Brain microvascular endothelial cell (primary cell): Measurements from ENCODE around the gene ITGA2.

ENCODE experiments used
- DNase-seq: peaks from one replicate; pipeline ENCODE4 v3.0.0-alpha.2; 2020
- H3K27ac ChIP-seq: fragments of 250-450 bp; sonication (Bioruptor Pico); 2 replicates; pipeline ENCODE4 v1.5.1; 2020; ENCODE audit warnings: mild to moderate bottlenecking, moderate library complexity
- H3K27me3 ChIP-seq: fragments of 250-450 bp; sonication (Bioruptor Pico); replicated peaks from 2 replicates; pipeline ENCODE4 v1.5.1; 2020; ENCODE audit warnings: mild to moderate bottlenecking
- H3K36me3 ChIP-seq: fragments of 250-450 bp; sonication (Bioruptor Pico); replicated peaks from 2 replicates; pipeline ENCODE4 v1.5.1; 2020; ENCODE audit warnings: mild to moderate bottlenecking
- H3K4me3 ChIP-seq: 2 replicates; pipeline ENCODE4 v1.5.1; 2011; ENCODE audit warnings: low read depth, mild to moderate bottlenecking, control low read depth, low read length, moderate library complexity
- CTCF ChIP-seq: IDR thresholded peaks from 2 replicates; pipeline ENCODE4 v1.5.1; 2011; ENCODE audit warnings: low read depth, mild to moderate bottlenecking, moderate library complexity, low read length, control low read depth, inconsistent platforms; ENCODE audit errors: missing control alignments
- in situ Hi-C: cut with HindIII; loops from 2 replicates; pipeline ENCODE4 v1.10.0; 2017; ENCODE audit warnings: low sequenced_read_pairs, low pct_ligation_motif_present

ITGA2 gene

GRCh38 chr5:52989025-52989780, at the start of gene ITGA2:
Gene ITGA2, plus strand, starts transcription at chr5:52989352. Its CDS starts 117 bp downstream, at chr5:52989469.
- no peak for TF ChIP-seq CTCF
- no peaks in the 10 kb centered on the region for H3K27me3 ChIP-seq
- peak; percentile 36 for DNase-seq
- H3K36me3 ChIP-seq = peaks cover 8% of the 10 kb centered on the region
- peak within 1 kb of the TSS; percentile 46 for H3K27ac ChIP-seq
- peak within 1 kb of the TSS; percentile 90 for H3K4me3 ChIP-seq
- in situ Hi-C loops = no loop called here

GRCh38 chr5:52943285-52943684, 45.9 kb upstream of the ITGA2 start:
- no peaks in the 10 kb centered on the region for H3K27me3 ChIP-seq
- peaks cover 6% of the 10 kb centered on the region for H3K36me3 ChIP-seq
- no peak overlapping the region for H3K4me3 ChIP-seq
- in situ Hi-C loops = no loop called here
- peak; percentile 35 for TF ChIP-seq CTCF
- no peak overlapping the region for H3K27ac ChIP-seq
- no peak for DNase-seq

- Histone ChIP-seq H3K36me3 (peaks cover 6% of the 10 kb centered on the region), H3K4me3 (no peak overlapping the region), H3K27me3 (no peaks in the 10 kb centered on the region), H3K27ac (no peak overlapping the region)
- no peak for TF ChIP-seq CTCF
- in situ Hi-C loops = no loop called here
- no peak for DNase-seq
These were observed 45.3 kb upstream of the ITGA2 start for GRCh38 chr5:52943808-52944207.

GRCh38 chr5:52945040-52945439, 44.1 kb upstream of the ITGA2 start:
- in situ Hi-C loops = no loop called here
- Histone ChIP-seq H3K27ac (no peak overlapping the region), H3K4me3 (peak overlapping the region; percentile 26), H3K36me3 (peaks cover under 1% of the 10 kb centered on the region), H3K27me3 (no peaks in the 10 kb centered on the region)
- TF ChIP-seq CTCF = no peak
- no peak for DNase-seq

GRCh38 chr5:52947208-52947607, 41.9 kb upstream of the ITGA2 start:
- H3K36me3 ChIP-seq = no peaks in the 10 kb centered on the region
- no peak overlapping the region for H3K4me3 ChIP-seq
- no peaks in the 10 kb centered on the region for H3K27me3 ChIP-seq
- DNase-seq = no peak
- TF ChIP-seq CTCF = no peak
- in situ Hi-C loops = no loop called here
- peak overlapping the region; percentile 42 for H3K27ac ChIP-seq

GRCh38 chr5:52947851-52948250, 41.3 kb upstream of the ITGA2 start:
- no peak for DNase-seq
- peak overlapping the region; percentile 42 for H3K27ac ChIP-seq
- H3K4me3 ChIP-seq = no peak overlapping the region
- H3K36me3 ChIP-seq = no peaks in the 10 kb centered on the region
- in situ Hi-C loops = no loop called here
- H3K27me3 ChIP-seq = no peaks in the 10 kb centered on the region
- TF ChIP-seq CTCF = no peak
